ENCODE measurements around the gene IL12RB2.

DNA sequence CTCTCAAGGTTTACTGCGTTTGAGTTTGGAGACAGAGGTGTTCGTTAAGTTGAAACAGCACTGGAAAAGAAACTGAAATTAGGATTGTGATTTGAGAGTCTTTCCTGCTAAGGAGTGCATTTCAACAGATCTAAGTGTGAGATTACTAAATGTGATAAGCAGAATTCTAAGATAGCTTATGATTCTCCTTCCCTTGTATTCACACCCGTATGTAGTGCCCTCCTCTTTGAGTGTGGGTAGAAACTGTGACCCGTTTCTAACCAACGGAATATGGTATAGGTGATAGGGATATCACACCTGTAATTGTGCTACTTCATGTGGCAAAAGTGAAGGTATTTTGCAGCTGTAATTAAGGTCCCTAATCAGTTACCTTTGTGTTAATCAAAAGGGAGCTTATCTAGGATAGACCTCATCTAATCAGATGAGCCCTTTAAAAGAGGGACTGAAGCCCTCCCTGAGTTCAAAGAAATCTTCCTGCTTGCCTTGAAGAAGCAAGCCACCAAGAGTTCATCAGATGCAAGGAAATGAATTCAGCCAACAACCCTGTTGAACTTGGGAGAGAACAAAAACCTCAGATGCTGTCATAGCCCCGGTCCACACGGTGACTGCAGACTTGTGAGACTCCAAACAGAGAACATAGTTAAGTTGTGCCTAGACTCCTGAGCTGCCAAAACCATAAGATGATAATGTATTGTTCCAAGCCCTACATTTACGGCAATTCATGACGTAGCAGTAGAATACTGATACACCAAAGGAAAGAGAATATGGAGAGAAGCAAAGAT lies 12.6 kb upstream of the IL12RB2 start:
- TF ChIP-seq, protein P1, sequence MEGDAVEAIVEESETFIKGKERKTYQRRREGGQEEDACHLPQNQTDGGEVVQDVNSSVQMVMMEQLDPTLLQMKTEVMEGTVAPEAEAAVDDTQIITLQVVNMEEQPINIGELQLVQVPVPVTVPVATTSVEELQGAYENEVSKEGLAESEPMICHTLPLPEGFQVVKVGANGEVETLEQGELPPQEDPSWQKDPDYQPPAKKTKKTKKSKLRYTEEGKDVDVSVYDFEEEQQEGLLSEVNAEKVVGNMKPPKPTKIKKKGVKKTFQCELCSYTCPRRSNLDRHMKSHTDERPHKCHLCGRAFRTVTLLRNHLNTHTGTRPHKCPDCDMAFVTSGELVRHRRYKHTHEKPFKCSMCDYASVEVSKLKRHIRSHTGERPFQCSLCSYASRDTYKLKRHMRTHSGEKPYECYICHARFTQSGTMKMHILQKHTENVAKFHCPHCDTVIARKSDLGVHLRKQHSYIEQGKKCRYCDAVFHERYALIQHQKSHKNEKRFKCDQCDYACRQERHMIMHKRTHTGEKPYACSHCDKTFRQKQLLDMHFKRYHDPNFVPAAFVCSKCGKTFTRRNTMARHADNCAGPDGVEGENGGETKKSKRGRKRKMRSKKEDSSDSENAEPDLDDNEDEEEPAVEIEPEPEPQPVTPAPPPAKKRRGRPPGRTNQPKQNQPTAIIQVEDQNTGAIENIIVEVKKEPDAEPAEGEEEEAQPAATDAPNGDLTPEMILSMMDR (conservative IDR thresholded peaks at IDR 0.05) = no peak
- no peak for TF ChIP-seq EZH2 (IDR thresholded peaks at IDR 0.05; ENCODE audit: low read depth)

Measured in PC-9 (cell line).